Activated B cell treated with CpG ODN at 0.5 μM for 24 hours (primary cell): ENCODE data around the gene C14orf180. TPM values are rescaled to one million over a fixed set of nuclear protein-coding genes. Genes with fewer than 3 reads are reported as not detected.

Source experiments
- ATAC-seq: fragments of 200-7000 bp; cut with Tn5 transposase; one replicate; pipeline ENCODE4 v1.10.0; 2021; ENCODE audit warnings: low read depth, mild to moderate bottlenecking, moderate library complexity
- CTCF ChIA-PET: fragments of 350-600 bp; sonication (Branson Sonifier 250); formaldehyde crosslinking; loops from one replicate; lab custom pipeline; 2021; ENCODE audit warnings: antibody characterized with exemption; lab: Charles Lee
- POLR2A ChIA-PET: fragments of 350-600 bp; sonication (Branson Sonifier 250); formaldehyde crosslinking; loops from one replicate; lab custom pipeline; 2021; ENCODE audit warnings: antibody characterized with exemption; lab: Charles Lee
- DNase-seq: peaks from one replicate; pipeline ENCODE4 v3.0.0; 2022
- H3K27ac Mint-ChIP-seq: one replicate; pipeline ENCODE4 v1.8.0; 2020; ENCODE audit warnings: mixed read lengths
- H3K27me3 Mint-ChIP-seq: one replicate; pipeline ENCODE4 v1.8.0; 2021; ENCODE audit warnings: mixed read lengths
- H3K36me3 Mint-ChIP-seq: one replicate; pipeline ENCODE4 v1.8.0; 2021; ENCODE audit warnings: low read depth, mixed read lengths
- H3K4me1 Mint-ChIP-seq: one replicate; pipeline ENCODE4 v1.8.0; 2021; ENCODE audit warnings: mixed read lengths
- H3K4me3 Mint-ChIP-seq: one replicate; pipeline ENCODE4 v1.8.0; 2020; ENCODE audit warnings: mild to moderate bottlenecking, mixed read lengths
- H3K9me3 Mint-ChIP-seq: one replicate; pipeline ENCODE4 v1.8.0; 2020; ENCODE audit warnings: mixed read lengths
- intact Hi-C: fragments of 100-400 bp; cut with micrococcal nuclease; formaldehyde crosslinking; loops from one replicate; pipeline ENCODE4 v1.15.1; 2024
- total RNA-seq: library from RNA; stranded (reverse); gene quantifications from 2 replicates; pipeline ENCODE4 v1.2.3, GENCODE V29; 2022
- TF ChIP-seq, protein P1 (sequence below): fragments of 200-600 bp; IDR thresholded peaks from one replicate; pipeline ENCODE4 v1.8.0; 2022; ENCODE audit warnings: antibody characterized with exemption, mild to moderate bottlenecking

Gene C14orf180
- total RNA-seq, 1 donor from 2014 or later = not detected

DNA sequence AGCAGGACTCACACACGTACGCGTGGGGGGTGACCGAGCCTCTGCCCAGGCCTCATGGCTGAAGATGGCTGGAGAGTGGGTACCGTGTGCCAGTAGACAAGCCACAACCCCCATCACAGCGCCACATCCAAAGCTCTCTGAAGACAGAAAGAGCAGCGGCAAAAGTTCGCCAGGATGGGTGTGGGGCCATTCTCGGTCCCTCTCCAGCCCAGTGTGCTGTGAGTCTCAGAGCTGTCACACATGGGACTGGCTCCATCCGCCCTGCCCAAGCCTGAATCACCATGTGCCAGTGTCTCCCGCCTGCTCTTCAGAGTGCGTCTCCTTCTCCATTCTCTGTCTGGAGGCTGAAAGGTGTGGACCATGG, 19.3 kb downstream of the C14orf180 start:
- Mint-ChIP-seq H3K27me3 (peaks cover 33% of the 10 kb centered on the region), H3K9me3 (no peaks in the 10 kb centered on the region), H3K27ac (no peak overlapping the region), H3K4me1 (no peaks in the 10 kb centered on the region), H3K36me3 (no peaks in the 10 kb centered on the region), H3K4me3 (no peak overlapping the region)
- DNase-seq (no peak), ATAC-seq (no peak)
- POLR2A ChIA-PET = no interaction called here
- intact Hi-C loops = no loop called here
- TF ChIP-seq, protein P1, sequence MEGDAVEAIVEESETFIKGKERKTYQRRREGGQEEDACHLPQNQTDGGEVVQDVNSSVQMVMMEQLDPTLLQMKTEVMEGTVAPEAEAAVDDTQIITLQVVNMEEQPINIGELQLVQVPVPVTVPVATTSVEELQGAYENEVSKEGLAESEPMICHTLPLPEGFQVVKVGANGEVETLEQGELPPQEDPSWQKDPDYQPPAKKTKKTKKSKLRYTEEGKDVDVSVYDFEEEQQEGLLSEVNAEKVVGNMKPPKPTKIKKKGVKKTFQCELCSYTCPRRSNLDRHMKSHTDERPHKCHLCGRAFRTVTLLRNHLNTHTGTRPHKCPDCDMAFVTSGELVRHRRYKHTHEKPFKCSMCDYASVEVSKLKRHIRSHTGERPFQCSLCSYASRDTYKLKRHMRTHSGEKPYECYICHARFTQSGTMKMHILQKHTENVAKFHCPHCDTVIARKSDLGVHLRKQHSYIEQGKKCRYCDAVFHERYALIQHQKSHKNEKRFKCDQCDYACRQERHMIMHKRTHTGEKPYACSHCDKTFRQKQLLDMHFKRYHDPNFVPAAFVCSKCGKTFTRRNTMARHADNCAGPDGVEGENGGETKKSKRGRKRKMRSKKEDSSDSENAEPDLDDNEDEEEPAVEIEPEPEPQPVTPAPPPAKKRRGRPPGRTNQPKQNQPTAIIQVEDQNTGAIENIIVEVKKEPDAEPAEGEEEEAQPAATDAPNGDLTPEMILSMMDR = no peak
- CTCF ChIA-PET = no interaction called here

DNA sequence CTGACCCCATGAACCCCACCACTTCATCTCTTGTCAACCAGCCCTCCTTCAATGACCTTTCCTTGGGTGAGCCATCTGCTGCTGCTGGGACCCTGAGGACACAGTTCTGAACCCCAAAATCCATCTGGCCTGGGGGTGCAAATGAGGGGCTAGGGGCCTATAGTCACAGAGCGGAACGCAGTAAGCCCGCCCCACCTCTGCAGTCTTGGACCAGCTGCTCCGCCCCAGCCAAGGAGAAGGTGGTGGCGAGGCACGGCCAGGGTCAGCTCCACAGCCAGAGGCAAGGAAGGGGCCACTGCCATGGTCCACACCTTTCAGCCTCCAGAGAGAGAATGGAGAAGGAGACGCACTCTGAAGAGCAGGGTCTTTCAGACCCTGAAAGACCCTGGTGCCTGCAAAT, 19.9 kb downstream of the C14orf180 start:
- Mint-ChIP-seq H3K9me3 (no peaks in the 10 kb centered on the region), H3K27ac (no peak overlapping the region), H3K27me3 (peaks cover 36% of the 10 kb centered on the region), H3K4me3 (no peak overlapping the region), H3K4me1 (no peaks in the 10 kb centered on the region), H3K36me3 (no peaks in the 10 kb centered on the region)
- no peak for ATAC-seq
- ChIA-PET CTCF (no interaction called here), POLR2A (no interaction called here)
- no peak for DNase-seq
- intact Hi-C loops = no loop called here
- TF ChIP-seq, protein P1 = no peak

DNA sequence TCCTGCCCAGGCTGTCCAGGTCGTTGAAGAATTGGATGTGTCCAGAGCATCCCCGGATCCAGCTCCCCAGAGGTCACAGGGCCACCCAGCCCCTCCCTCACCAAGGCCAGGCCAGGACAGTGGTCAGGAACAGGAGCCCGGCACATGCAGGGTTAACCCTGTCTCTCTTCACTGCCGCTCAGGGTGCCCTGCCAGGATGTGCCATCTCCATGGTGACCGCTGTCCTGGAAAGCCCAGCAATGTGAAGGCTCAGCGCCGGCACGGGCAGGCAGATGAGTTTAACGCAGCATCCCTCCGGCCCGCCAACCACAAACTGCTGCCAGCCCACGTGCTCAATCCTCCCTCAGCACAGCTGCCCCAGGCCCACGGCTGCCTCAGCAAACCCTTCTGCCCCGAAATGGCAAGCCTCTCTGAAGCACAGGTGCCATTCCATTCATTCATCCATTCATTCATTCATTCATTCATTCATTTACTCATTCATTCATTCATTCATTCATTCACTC, 20.6 kb downstream of the C14orf180 start:
- H3K27ac Mint-ChIP-seq = no peak overlapping the region
- H3K9me3 Mint-ChIP-seq = no peaks in the 10 kb centered on the region
- H3K4me3 Mint-ChIP-seq = no peak overlapping the region
- peaks cover 37% of the 10 kb centered on the region for H3K27me3 Mint-ChIP-seq
- H3K36me3 Mint-ChIP-seq = no peaks in the 10 kb centered on the region
- intact Hi-C loops = no loop called here
- TF ChIP-seq, protein P1 = no peak
- ChIA-PET CTCF (no interaction called here), POLR2A (no interaction called here)
- no peak for ATAC-seq
- no peak for DNase-seq
- no peaks in the 10 kb centered on the region for H3K4me1 Mint-ChIP-seq

DNA sequence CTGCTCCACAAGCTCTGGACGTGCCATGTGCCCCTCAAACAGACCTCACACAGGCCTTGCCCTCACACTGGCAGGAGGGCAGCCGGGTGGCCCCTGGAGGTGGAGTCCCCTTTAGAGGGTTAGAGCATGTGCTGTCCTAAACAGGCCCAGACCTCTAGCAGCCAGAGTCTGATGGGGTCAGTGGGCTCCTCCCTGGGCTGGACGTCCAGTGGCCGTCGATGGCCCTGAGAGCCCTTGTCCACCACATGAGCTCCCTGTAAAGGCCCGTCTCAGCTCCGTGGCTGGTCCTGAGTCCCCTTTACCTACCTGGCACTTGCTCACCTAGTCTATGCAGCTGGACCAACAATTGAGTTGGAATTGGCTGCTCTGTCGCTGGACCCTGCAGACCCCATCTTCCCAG, 21.2 kb downstream of the C14orf180 start:
- H3K27ac Mint-ChIP-seq = no peak overlapping the region
- POLR2A ChIA-PET = no interaction called here
- H3K4me3 Mint-ChIP-seq = no peak overlapping the region
- peaks cover 40% of the 10 kb centered on the region for H3K27me3 Mint-ChIP-seq
- DNase-seq = no peak
- intact Hi-C loops = no loop called here
- H3K4me1 Mint-ChIP-seq = no peaks in the 10 kb centered on the region
- CTCF ChIA-PET = no interaction called here
- no peak for ATAC-seq
- no peaks in the 10 kb centered on the region for H3K36me3 Mint-ChIP-seq
- TF ChIP-seq, protein P1 = no peak
- H3K9me3 Mint-ChIP-seq = no peaks in the 10 kb centered on the region

DNA sequence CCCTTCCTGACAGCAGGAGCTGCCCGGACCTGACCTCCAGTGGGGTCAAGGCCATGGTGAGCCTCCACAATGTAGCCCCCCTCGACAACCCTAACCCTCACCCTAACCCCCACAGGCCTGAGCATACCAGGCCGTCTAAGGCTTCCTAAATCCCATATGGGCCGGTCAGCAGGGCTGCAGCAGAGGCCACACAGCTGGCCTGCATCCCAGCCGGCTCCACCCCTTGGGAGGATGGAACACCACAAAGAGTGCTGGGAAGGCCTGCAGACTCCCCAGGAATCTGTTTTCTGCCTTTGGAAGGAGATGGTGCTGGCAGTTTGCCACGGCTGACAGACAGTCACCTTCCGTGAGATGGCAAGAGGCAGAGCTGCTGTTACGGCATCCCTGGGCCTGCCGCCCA, 22.2 kb downstream of the C14orf180 start:
- no peak for DNase-seq
- POLR2A ChIA-PET = no interaction called here

More for the DNA sequence above, 22.2 kb downstream of the C14orf180 start:
- TF ChIP-seq, protein P1 = no peak
- H3K27me3 Mint-ChIP-seq = peaks cover 43% of the 10 kb centered on the region
- intact Hi-C loops = no loop called here
- H3K36me3 Mint-ChIP-seq = no peaks in the 10 kb centered on the region
- ATAC-seq = no peak
- no peak overlapping the region for H3K4me3 Mint-ChIP-seq
- no peaks in the 10 kb centered on the region for H3K4me1 Mint-ChIP-seq
- H3K27ac Mint-ChIP-seq = no peak overlapping the region
- H3K9me3 Mint-ChIP-seq = no peaks in the 10 kb centered on the region
- CTCF ChIA-PET = no interaction called here
